ENCODE measurements around the gene UBTD2. TPM values are rescaled to one million over a fixed set of nuclear protein-coding genes. Genes with fewer than 3 reads are reported as not detected.

Gene UBTD2
- total RNA-seq, 1 donor from 2014 or later = 72.7 TPM

DNA sequence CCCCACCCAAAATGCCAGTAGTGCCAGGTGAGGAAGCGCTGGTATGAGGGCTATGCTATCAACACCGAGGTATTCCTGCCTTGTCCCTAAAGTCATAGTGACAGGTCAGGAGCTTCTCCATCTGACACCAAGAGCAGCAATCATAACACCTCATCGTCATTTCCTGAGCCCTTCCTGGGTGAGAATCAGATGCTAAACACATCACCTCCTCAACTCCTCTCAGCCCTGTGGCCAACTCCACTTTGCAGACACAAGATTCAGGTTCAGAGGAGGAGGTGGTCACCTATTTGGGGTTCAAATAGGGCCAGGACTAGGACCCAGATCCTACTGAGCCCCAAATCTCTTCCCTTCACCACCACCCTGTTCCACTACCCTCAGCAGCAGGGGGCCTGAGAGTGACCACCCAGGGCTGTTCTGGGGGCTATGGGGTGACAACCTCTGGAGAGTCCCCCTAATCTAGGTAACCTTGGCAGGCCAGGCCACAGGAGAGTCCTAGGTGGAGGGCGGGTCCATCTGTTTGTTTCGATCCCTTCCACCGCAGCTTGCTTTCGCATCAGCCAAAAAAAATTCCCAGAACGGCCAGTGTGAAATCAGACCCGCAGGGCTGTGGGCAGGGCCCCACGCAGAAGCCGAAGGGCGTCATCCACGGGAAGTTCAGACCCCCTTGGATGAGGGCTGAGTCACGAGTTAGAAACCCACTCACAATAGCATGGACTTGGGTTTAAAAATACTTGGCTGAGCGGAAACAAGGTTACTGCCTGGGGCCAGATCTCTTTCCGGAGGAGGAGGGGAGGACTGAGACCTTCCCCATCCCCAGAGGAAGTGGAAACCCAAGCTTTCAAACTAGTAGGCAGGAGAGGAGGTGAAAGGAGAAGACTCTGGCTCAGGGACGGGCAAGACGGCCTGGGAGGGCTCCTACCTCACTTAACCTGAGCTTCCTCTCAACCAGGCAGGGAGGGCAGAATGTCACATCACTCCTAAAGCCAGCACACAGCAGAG, 104.3 kb downstream of the UBTD2 start:
- Mint-ChIP-seq H3K27me3 (no peaks in the 10 kb centered on the region), H3K4me1 (ENCODE audit: low read depth) (peaks cover 5% of the 10 kb centered on the region), H3K27ac (no peak overlapping the region), H3K4me3 (ENCODE audit: low read depth) (no peak overlapping the region), H3K36me3 (ENCODE audit: insufficient read depth) (peaks cover 3% of the 10 kb centered on the region), H3K9me3 (ENCODE audit: low read depth) (no peaks in the 10 kb centered on the region)
- TF ChIP-seq, protein P1, sequence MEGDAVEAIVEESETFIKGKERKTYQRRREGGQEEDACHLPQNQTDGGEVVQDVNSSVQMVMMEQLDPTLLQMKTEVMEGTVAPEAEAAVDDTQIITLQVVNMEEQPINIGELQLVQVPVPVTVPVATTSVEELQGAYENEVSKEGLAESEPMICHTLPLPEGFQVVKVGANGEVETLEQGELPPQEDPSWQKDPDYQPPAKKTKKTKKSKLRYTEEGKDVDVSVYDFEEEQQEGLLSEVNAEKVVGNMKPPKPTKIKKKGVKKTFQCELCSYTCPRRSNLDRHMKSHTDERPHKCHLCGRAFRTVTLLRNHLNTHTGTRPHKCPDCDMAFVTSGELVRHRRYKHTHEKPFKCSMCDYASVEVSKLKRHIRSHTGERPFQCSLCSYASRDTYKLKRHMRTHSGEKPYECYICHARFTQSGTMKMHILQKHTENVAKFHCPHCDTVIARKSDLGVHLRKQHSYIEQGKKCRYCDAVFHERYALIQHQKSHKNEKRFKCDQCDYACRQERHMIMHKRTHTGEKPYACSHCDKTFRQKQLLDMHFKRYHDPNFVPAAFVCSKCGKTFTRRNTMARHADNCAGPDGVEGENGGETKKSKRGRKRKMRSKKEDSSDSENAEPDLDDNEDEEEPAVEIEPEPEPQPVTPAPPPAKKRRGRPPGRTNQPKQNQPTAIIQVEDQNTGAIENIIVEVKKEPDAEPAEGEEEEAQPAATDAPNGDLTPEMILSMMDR (IDR thresholded peaks at IDR 0.05; ENCODE audit: unreplicated experiment) = no peak
- no peak for DNase-seq (ENCODE audit: low spot score, unreplicated experiment)

DNA sequence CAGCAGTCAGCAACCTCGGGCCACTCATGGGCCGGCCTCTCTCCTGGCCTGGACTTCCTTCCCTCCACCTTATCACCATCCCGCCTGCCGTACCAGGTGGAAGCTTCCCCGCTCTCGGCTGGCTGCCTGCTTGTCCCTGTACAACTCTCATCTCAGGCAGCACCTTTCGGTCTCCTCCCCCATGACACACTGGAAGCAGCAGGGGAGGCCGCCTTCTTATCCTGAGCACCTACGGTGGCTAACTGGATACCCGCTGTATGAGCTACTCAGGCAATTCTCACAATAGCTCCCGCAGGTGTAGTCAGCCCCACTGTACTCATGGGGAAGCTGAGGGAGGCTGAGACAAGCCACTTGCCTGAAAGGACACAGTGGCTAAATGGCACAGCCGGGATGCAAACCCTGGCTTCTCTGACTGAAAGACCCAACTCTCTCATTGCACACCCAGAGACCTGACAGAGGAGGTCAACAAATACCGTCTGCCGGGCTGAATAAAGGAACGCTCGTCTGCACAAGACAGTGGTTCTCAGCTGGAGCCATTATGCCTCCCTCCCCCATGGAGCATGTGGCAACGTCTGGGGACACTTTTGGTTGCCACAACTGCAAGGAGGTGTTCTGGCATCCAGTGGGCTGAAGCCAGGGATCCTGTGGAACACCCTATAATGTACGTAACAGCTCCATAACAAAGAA, 105.1 kb downstream of the UBTD2 start:
- Mint-ChIP-seq H3K4me3 (ENCODE audit: low read depth) (no peak overlapping the region), H3K9me3 (ENCODE audit: low read depth) (no peaks in the 10 kb centered on the region), H3K36me3 (ENCODE audit: insufficient read depth) (peaks cover 3% of the 10 kb centered on the region), H3K27me3 (no peaks in the 10 kb centered on the region), H3K27ac (peak overlapping the region; percentile 4), H3K4me1 (ENCODE audit: low read depth) (peaks cover 5% of the 10 kb centered on the region)
- DNase-seq (ENCODE audit: low spot score, unreplicated experiment) = no peak
- TF ChIP-seq, protein P1 (IDR thresholded peaks at IDR 0.05; ENCODE audit: unreplicated experiment) = no peak

DNA sequence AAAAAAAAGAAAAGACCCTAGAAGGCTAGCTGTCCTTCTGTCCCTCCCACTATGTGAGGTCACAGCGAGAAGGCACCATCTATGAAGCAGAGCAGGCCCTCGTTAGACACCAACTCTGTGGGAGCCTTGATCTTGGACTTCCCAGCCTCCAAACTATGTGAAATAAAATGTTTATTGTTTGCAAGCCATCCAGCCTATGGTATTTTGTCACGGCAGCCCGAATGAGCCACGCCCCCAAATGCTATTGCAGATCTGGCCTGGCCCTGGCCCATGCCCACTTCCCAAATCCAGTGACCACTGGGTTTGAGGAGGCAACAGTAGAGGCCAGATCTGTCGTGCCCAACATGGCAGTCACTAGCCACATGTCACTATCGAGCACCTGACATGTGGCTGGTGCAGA, 106.4 kb downstream of the UBTD2 start:
- TF ChIP-seq, protein P1 (IDR thresholded peaks at IDR 0.05; ENCODE audit: unreplicated experiment) = no peak
- Mint-ChIP-seq H3K4me1 (ENCODE audit: low read depth) (peaks cover 5% of the 10 kb centered on the region), H3K27me3 (no peaks in the 10 kb centered on the region), H3K9me3 (ENCODE audit: low read depth) (no peaks in the 10 kb centered on the region), H3K4me3 (ENCODE audit: low read depth) (no peak overlapping the region), H3K36me3 (ENCODE audit: insufficient read depth) (peaks cover 3% of the 10 kb centered on the region), H3K27ac (no peak overlapping the region)
- no peak for DNase-seq (ENCODE audit: low spot score, unreplicated experiment)

DNA sequence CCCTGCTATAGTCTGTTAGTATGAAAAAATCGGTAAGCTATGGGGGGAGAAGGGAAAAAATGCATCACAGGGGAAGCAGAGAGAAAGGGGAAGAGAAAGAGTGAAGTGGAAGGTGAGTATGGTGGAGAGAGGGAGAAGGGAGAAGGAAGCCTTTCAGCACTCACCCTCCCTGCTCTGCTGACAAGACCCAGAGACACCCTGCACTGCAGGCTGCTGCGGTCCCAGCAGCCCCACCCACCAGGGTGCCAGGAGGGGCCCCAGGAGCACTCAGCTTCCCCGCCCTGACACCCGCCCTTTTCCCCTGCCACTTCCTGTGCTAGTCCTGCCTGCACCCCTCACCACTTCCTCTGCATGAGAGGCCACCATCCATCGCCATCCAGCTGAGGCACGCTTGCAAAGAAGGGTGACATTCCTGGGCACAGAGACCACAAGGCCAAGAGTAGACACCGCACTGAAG, 108.3 kb downstream of the UBTD2 start:
- DNase-seq (ENCODE audit: low spot score, unreplicated experiment) = no peak
- peaks cover 1% of the 10 kb centered on the region for H3K36me3 Mint-ChIP-seq (ENCODE audit: insufficient read depth)
- H3K27me3 Mint-ChIP-seq = no peaks in the 10 kb centered on the region
- H3K4me3 Mint-ChIP-seq (ENCODE audit: low read depth) = no peak overlapping the region
- TF ChIP-seq, protein P1 (IDR thresholded peaks at IDR 0.05; ENCODE audit: unreplicated experiment) = no peak
- no peaks in the 10 kb centered on the region for H3K9me3 Mint-ChIP-seq (ENCODE audit: low read depth)
- H3K4me1 Mint-ChIP-seq (ENCODE audit: low read depth) = peaks cover 5% of the 10 kb centered on the region
- H3K27ac Mint-ChIP-seq = peak overlapping the region; percentile 75

DNA sequence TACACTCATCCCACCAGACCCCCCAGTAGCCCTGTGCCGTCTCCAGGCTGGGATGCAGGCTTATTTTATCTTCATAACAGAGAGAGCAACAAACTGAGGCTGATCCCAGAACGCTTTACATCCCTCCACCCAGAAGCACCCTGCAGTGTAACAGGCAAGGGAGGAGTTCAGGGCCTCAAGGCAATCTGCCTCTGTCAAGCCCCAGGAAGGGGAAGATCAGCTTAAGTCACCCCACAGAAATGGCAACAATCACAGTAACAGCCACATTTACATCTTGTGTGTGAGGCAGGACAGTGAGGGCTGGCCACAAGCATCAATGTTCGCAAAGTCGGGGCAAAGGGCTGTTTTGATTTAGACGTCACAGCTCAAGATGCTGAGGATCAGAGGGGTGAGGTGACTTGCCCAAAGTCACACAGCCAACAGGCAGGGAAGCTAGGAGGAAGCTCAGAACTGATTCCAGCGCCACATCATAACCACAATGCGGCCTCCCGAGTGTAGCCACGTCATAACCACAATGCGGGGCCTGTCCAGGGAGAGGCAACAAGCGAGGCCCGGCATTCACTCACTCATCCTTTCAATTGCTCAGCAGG, 109.9 kb downstream of the UBTD2 start:
- Mint-ChIP-seq H3K36me3 (ENCODE audit: insufficient read depth) (peaks cover 1% of the 10 kb centered on the region), H3K4me3 (ENCODE audit: low read depth) (no peak overlapping the region), H3K4me1 (ENCODE audit: low read depth) (peaks cover 7% of the 10 kb centered on the region), H3K9me3 (ENCODE audit: low read depth) (no peaks in the 10 kb centered on the region), H3K27ac (peak overlapping the region; percentile 67), H3K27me3 (no peaks in the 10 kb centered on the region)
- TF ChIP-seq, protein P1 (IDR thresholded peaks at IDR 0.05; ENCODE audit: unreplicated experiment) = no peak
- no peak for DNase-seq (ENCODE audit: low spot score, unreplicated experiment)
